Inferior parietal cortex (tissue), 1 donor: ENCODE data around the gene TWIST2.

Experiments
- DNase-seq: peaks from one replicate; pipeline ENCODE4 v3.0.0-alpha.2; 2016; ENCODE audit errors: extremely low spot score

TWIST2 gene

GRCh38 chr2:238955648-238956531 is 108.0 kb downstream of the TWIST2 start:
- DNase-seq = no peak

GRCh38 chr2:238956676-238957075 is 108.8 kb downstream of the TWIST2 start:
- DNase-seq = no peak
